Measurements from ENCODE around the gene CFAP70.

DNA sequence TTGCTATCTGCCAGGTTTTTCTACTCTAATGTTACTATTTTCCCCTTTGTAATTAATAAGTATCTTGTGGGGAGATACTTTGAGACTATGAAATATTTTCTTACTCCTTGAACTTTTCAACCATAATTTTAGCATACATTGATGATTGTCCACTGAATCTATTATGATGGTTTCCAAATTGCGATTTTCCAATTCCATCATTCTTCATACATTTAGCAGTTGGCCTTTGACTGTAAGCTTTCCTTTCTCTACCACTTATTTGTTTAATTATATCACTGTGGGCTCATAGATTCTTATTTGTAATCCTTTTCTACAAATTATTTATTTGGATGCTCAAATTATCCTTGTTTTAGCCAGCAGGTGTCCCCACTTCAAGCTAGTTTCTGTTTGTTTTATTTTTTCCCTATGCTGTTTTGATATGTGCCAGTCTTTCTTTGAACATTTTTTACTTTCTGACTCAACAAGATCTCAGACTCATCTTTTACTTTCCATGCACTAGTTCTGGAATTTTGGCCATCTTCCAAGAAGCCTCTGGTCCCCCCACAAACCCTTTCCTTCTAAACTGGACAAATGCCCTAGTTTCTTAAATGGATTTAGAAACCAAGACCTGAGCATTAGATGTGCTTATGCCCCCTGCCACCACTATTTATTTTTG is 94.8 kb downstream of the CFAP70 start:
- TF ChIP-seq POLR2AphosphoS5 (IDR thresholded peaks at IDR 0.05; ENCODE audit: low read depth) (no peak), GABPA (IDR thresholded peaks at IDR 0.05; ENCODE audit: low read depth) (no peak)
